NCI-H187 treated with DMSO at 0.1 percent for 48 hours (cell line): ENCODE results near the gene ALDH4A1.
"Not testable (repeated sequence)": the region's sequence is repeated elsewhere in the genome, so short reads cannot be mapped to it uniquely, and the experiment has no call there.

Experiments used
- DNase-seq: peaks from one replicate; lab custom pipeline; 2025; lab: John Stamatoyannopoulos, UW

Gene ALDH4A1

GRCh38 chr1:18855573-18855972 is 46.8 kb downstream of the ALDH4A1 start:
- DNase-seq, result no peak

- DNase-seq, result no peak
Observed at GRCh38 chr1:18854331-18855025, 47.9 kb downstream of the ALDH4A1 start.

GRCh38 chr1:18852501-18852900 is 49.9 kb downstream of the ALDH4A1 start:
- no peak for DNase-seq

DNA sequence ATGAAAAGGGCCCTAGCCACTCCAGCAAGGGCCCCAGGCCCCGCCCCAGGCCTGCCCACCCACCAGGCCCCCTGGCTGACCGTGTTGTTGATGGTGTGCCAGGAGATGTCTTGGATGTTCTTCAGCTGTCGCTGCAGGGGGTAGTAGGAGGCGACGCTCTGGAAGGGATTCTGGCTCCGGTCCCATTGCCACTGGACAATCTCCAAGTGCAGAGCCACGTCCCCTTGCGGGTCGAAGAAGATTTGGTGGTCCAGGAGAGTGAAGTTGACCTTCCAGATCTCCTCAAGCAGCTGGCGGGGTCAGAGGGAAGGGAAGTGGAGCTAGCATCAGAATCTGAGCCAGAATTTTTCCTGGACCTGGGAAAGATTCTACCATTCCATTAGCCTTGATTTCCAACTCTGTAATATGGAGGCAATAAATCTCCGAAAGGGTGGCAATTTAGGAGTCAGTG is 53.1 kb downstream of the ALDH4A1 start:
- no peak for DNase-seq

DNA sequence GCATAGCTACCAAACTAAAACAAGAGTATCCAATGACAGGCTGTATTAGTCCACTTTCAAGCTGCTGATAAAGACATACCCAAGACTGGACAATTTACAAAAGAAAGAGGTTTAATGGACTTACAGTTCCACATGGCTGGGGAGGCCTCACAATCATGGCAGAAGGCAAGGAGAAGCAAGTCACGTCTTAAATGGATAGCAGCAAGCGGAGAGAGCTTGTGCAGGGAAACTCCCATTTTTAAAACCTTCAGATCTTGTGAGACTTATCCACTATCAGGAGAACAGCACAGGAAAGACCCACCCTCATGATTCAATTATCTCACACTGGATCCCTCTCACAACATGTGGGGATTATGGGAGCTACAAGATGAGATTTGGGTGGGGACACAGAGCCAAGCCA is 54.6 kb downstream of the ALDH4A1 start:
- not testable (repeated sequence) for DNase-seq

GRCh38 chr1:18840145-18840544 is 62.2 kb downstream of the ALDH4A1 start:
- DNase-seq, result no peak

DNA sequence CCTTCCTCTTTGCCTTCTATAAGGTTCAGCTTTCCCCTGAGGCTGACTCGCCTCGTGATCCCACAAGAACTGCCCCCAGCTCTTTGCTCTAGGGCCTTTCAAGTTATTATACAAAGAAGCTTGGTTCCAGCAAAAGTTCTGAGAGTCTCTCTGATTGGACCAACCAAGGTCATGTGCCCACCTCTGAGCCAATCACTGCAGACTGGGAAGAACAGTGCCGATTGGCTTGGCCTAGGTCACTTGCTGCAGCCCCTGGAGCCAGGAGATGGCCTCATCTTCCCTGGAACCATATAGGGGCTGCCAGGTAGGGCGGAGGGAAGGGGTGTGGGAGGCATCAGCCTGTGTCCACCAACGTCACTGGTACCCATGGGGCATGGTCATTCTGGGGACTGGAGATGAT is 65.7 kb downstream of the ALDH4A1 start:
- no peak for DNase-seq

GRCh38 chr1:18832319-18832718 is 70.0 kb downstream of the ALDH4A1 start:
- DNase-seq, result not testable (repeated sequence)

- no peak for DNase-seq
Observed at GRCh38 chr1:18831656-18832055, 70.7 kb downstream of the ALDH4A1 start.

DNA sequence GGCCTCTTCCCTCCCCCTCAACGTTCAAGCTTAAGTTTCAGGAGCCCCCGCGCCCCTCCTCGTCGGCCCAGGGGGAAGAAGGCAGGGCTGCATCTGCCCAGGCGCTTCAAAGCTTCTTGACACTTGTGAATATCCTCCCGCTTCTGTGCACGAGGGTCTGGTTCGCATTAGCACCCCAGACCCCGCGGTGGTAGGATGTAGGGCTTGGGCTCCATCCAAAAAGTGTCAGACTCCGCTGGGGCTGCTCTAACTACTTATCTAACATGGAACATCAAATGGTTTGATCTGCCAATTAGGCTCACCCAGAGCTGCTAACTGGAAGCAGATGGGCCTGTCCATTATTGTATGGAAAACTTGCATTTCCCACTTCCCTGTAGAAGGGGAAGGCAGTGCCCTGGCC is 71.8 kb downstream of the ALDH4A1 start:
- no peak for DNase-seq

DNA sequence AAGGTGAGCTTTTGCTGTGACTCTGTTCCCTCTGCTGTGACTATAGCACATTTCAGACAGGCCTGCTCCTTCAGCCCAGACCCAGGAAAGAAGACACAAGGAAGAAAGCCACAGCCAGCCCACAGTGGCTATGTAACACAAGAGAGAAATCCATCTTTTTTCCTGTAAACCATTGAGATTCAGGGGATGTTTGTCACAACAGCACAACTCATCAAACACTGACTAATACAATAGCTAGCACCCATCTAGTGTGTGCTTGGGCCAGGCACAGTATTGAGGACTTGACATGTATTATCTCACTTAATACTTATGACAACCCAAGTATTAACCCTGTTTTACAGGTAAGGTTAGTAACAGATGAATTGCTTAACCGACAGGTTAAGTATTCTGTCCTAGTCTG is 72.7 kb downstream of the ALDH4A1 start:
- no peak for DNase-seq

- no peak for DNase-seq
Observed at GRCh38 chr1:18828224-18828623, 74.1 kb downstream of the ALDH4A1 start.

GRCh38 chr1:18823438-18823837 is 78.9 kb downstream of the ALDH4A1 start:
- no peak for DNase-seq
